Astrocyte (in vitro differentiated cells and primary cell): ENCODE results near the gene SOCS1.

Source experiments
- CTCF ChIP-seq: IDR thresholded peaks from 2 replicates; pipeline ENCODE4 v1.5.1; 2011; ENCODE audit warnings: low read depth, mild to moderate bottlenecking, inconsistent platforms, low read length, moderate library complexity; ENCODE audit not compliant: insufficient read depth
- EZH2 ChIP-seq: IDR thresholded peaks from 2 replicates; pipeline ENCODE4 v1.6.1; 2012; ENCODE audit warnings: mild to moderate bottlenecking, low read length, inconsistent platforms; ENCODE audit not compliant: insufficient read depth

- TF ChIP-seq CTCF = no peak
- no peak for TF ChIP-seq EZH2
These were observed 38.1 kb downstream of the SOCS1 start for GRCh38 chr16:11217651-11218603.
